Measurements from ENCODE around the gene SCLT1. TPM values are rescaled to one million over a fixed set of nuclear protein-coding genes. Genes with fewer than 3 reads are reported as not detected.

Gene SCLT1
- total and polyA plus RNA-seq, 2 of the 8 experiments (the other 6 are each of a cell fraction or from before 2014, with no cell fraction given), result 4.8 to 13.1 TPM

GRCh38 chr4:128986019-128986418 is 107.3 kb downstream of the SCLT1 start (continued):
- TF ChIP-seq PHF8 (conservative IDR thresholded peaks at IDR 0.05; ENCODE audit: low read depth, low read length) (no peak), TBP (IDR thresholded peaks at IDR 0.05; ENCODE audit: low read depth, low read length) (no peak), ZNF274 (IDR thresholded peaks at IDR 0.05; ENCODE audit: borderline replicate concordance, extremely low read depth, low read length) (no peak), RXRA (IDR thresholded peaks at IDR 0.05; ENCODE audit: insufficient read depth, low read depth, low read length) (no peak), HDAC6 (IDR thresholded peaks at IDR 0.05; ENCODE audit: low read depth, low read length) (no peak)

Data from H1 (cell line).